ENCODE results near the gene HELQ. TPM values are rescaled to one million over a fixed set of nuclear protein-coding genes. Genes with fewer than 3 reads are reported as not detected.

The HELQ gene
- polyA plus RNA-seq, 1 donor from 2014 or later: 18.0 TPM

DNA sequence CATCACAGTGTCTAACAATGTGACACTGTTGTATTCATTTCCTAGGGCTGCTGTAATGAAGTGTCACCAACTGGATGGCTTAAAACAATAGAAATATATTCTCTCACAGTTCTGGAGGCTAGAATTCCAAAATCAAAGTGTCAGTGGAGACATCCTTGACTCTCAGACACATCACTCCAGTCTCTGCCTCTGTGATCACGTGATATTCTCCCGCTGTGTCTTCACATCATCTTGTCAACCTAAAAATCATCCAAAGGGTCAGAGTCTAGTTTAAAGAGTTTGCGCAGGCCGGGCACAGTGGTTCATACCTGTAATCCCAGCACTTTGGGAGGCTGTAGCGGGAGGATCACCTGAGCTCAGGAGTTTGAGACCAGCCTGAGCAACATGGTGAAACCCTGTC lies 84.4 kb downstream of the HELQ start:
- H3K9me2 ChIP-seq (ENCODE audit: insufficient read depth, low read length): no peaks in the 10 kb centered on the region
- H3K9me3 ChIP-seq (ENCODE audit: low read length): no peaks in the 10 kb centered on the region
- H3K4me3 ChIP-seq (ENCODE audit: low read length): no peak overlapping the region
- H3K79me2 ChIP-seq (replicated peaks; ENCODE audit: insufficient read depth, low read length): no peaks in the 10 kb centered on the region
- no peaks in the 10 kb centered on the region for H3F3A ChIP-seq (ENCODE audit: insufficient read depth, low read length, poor library complexity, severe bottlenecking)
- H3K27ac ChIP-seq (ENCODE audit: low read length): no peak overlapping the region
- no peak overlapping the region for H2AFZ ChIP-seq (ENCODE audit: low read depth, low read length)
- H3K9ac ChIP-seq (ENCODE audit: low read length): no peak overlapping the region
- H3K27me3 ChIP-seq (ENCODE audit: insufficient read depth, low read depth, low read length): no peaks in the 10 kb centered on the region
- no peaks in the 10 kb centered on the region for H4K20me1 ChIP-seq (ENCODE audit: insufficient read depth)
- no peak overlapping the region for H3K4me2 ChIP-seq (ENCODE audit: low read length)
- H3K36me3 ChIP-seq (ENCODE audit: insufficient read depth, low read length): no peaks in the 10 kb centered on the region
- TF ChIP-seq TAF1 (IDR thresholded peaks at IDR 0.05; ENCODE audit: low read depth) (no peak), SMC3 (conservative IDR thresholded peaks at IDR 0.05; ENCODE audit: poor library complexity) (no peak), MXI1 (conservative IDR thresholded peaks at IDR 0.05; ENCODE audit: poor library complexity, severe bottlenecking) (no peak)
- TF ChIP-seq, protein P1, sequence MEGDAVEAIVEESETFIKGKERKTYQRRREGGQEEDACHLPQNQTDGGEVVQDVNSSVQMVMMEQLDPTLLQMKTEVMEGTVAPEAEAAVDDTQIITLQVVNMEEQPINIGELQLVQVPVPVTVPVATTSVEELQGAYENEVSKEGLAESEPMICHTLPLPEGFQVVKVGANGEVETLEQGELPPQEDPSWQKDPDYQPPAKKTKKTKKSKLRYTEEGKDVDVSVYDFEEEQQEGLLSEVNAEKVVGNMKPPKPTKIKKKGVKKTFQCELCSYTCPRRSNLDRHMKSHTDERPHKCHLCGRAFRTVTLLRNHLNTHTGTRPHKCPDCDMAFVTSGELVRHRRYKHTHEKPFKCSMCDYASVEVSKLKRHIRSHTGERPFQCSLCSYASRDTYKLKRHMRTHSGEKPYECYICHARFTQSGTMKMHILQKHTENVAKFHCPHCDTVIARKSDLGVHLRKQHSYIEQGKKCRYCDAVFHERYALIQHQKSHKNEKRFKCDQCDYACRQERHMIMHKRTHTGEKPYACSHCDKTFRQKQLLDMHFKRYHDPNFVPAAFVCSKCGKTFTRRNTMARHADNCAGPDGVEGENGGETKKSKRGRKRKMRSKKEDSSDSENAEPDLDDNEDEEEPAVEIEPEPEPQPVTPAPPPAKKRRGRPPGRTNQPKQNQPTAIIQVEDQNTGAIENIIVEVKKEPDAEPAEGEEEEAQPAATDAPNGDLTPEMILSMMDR (IDR thresholded peaks at IDR 0.05; ENCODE audit: poor library complexity, severe bottlenecking): no peak

DNA sequence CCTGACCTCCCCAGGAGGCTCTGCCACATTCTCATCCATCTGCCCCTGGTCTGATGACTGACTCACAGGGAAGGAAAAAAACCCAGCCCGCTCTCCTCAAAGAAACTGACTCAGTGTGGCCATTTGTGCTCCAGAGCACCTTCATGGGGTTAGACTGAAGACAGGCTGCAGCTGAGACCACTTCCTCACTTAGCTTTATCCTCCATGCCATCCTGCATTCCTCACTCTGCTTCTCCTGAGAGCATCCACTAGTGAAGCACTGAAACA lies 85.0 kb downstream of the HELQ start:
- Histone ChIP-seq H3K9me3 (ENCODE audit: low read length) (no peaks in the 10 kb centered on the region), H3F3A (ENCODE audit: insufficient read depth, low read length, poor library complexity, severe bottlenecking) (no peaks in the 10 kb centered on the region), H3K36me3 (ENCODE audit: insufficient read depth, low read length) (no peaks in the 10 kb centered on the region), H3K9ac (ENCODE audit: low read length) (no peak overlapping the region), H3K27me3 (ENCODE audit: insufficient read depth, low read depth, low read length) (no peaks in the 10 kb centered on the region), H4K20me1 (ENCODE audit: insufficient read depth) (no peaks in the 10 kb centered on the region), H3K27ac (ENCODE audit: low read length) (no peak overlapping the region), H2AFZ (ENCODE audit: low read depth, low read length) (no peak overlapping the region), H3K4me2 (ENCODE audit: low read length) (no peak overlapping the region), H3K79me2 (replicated peaks; ENCODE audit: insufficient read depth, low read length) (no peaks in the 10 kb centered on the region), H3K4me3 (ENCODE audit: low read length) (no peak overlapping the region), H3K9me2 (ENCODE audit: insufficient read depth, low read length) (no peaks in the 10 kb centered on the region)
- TF ChIP-seq EP300 (conservative IDR thresholded peaks at IDR 0.05; ENCODE audit: poor library complexity, severe bottlenecking) (no peak), SMC3 (conservative IDR thresholded peaks at IDR 0.05; ENCODE audit: poor library complexity) (no peak)

DNA sequence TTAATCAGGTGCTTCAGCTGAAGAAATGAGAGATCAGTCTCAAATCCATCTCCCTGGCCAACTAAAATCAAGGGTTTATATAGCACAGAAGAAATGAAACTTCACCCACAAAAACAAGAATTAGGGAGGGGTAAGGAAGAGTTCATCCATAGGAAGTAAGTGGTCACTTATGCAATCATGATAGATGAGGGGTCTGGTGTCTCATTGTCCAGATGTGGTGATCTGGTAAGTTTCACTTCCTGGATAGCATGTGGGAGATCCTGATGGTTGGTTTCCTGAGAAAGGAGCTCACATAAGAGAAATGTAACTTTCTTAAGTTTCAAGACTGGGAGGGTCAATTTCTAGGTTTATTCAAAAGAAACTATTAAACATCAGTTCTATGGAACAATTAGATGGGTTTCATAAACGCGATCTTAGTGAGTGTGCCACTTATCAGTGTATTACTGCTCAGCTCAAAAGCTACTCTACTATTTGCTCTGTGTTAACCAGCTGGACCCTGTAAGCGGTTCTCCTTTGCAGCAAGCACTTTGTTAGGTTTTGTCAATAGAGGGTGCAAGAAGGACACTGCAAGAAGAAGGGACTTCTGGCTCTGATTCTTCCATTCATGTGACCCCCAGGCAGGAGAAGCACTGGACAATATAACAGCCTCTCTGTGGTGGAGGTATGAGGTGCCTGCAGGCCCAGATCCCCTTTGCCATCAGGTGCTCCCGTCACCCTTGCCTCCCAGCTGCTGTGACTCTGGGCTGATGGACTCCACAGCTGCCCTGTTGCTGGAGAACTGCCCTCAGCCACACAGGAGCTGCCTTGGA lies 85.6 kb downstream of the HELQ start:
- H4K20me1 ChIP-seq (ENCODE audit: insufficient read depth): no peaks in the 10 kb centered on the region
- no peaks in the 10 kb centered on the region for H3K79me2 ChIP-seq (replicated peaks; ENCODE audit: insufficient read depth, low read length)
- H3K36me3 ChIP-seq (ENCODE audit: insufficient read depth, low read length): no peaks in the 10 kb centered on the region
- no peaks in the 10 kb centered on the region for H3K9me2 ChIP-seq (ENCODE audit: insufficient read depth, low read length)
- no peaks in the 10 kb centered on the region for H3K27me3 ChIP-seq (ENCODE audit: insufficient read depth, low read depth, low read length)
- H2AFZ ChIP-seq (ENCODE audit: low read depth, low read length): no peak overlapping the region
- no peaks in the 10 kb centered on the region for H3F3A ChIP-seq (ENCODE audit: insufficient read depth, low read length, poor library complexity, severe bottlenecking)
- H3K4me3 ChIP-seq (ENCODE audit: low read length): no peak overlapping the region
- no peak overlapping the region for H3K27ac ChIP-seq (ENCODE audit: low read length)
- TF ChIP-seq, protein P2, sequence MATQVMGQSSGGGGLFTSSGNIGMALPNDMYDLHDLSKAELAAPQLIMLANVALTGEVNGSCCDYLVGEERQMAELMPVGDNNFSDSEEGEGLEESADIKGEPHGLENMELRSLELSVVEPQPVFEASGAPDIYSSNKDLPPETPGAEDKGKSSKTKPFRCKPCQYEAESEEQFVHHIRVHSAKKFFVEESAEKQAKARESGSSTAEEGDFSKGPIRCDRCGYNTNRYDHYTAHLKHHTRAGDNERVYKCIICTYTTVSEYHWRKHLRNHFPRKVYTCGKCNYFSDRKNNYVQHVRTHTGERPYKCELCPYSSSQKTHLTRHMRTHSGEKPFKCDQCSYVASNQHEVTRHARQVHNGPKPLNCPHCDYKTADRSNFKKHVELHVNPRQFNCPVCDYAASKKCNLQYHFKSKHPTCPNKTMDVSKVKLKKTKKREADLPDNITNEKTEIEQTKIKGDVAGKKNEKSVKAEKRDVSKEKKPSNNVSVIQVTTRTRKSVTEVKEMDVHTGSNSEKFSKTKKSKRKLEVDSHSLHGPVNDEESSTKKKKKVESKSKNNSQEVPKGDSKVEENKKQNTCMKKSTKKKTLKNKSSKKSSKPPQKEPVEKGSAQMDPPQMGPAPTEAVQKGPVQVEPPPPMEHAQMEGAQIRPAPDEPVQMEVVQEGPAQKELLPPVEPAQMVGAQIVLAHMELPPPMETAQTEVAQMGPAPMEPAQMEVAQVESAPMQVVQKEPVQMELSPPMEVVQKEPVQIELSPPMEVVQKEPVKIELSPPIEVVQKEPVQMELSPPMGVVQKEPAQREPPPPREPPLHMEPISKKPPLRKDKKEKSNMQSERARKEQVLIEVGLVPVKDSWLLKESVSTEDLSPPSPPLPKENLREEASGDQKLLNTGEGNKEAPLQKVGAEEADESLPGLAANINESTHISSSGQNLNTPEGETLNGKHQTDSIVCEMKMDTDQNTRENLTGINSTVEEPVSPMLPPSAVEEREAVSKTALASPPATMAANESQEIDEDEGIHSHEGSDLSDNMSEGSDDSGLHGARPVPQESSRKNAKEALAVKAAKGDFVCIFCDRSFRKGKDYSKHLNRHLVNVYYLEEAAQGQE (IDR thresholded peaks at IDR 0.05; ENCODE audit: borderline replicate concordance): no peak
- TF ChIP-seq EP300 (conservative IDR thresholded peaks at IDR 0.05; ENCODE audit: poor library complexity, severe bottlenecking): no peak
- TF ChIP-seq RAD21 (conservative IDR thresholded peaks at IDR 0.05): no peak
- no peak for TF ChIP-seq MXI1 (conservative IDR thresholded peaks at IDR 0.05; ENCODE audit: poor library complexity, severe bottlenecking)
- no peak for TF ChIP-seq POLR2AphosphoS5 (IDR thresholded peaks at IDR 0.05)
- TF ChIP-seq, protein P1 (IDR thresholded peaks at IDR 0.05; ENCODE audit: poor library complexity, severe bottlenecking): no peak
- no peak for TF ChIP-seq EZH2 (IDR thresholded peaks at IDR 0.05; ENCODE audit: borderline replicate concordance, insufficient read depth, low read length, poor library complexity, severe bottlenecking)
- TF ChIP-seq TAF1 (IDR thresholded peaks at IDR 0.05; ENCODE audit: low read depth): no peak
- no peak overlapping the region for H3K4me2 ChIP-seq (ENCODE audit: low read length)
- no peak overlapping the region for H3K9ac ChIP-seq (ENCODE audit: low read length)
- no peaks in the 10 kb centered on the region for H3K9me3 ChIP-seq (ENCODE audit: low read length)
